ENCODE measurements around the gene RAB44.

DNA sequence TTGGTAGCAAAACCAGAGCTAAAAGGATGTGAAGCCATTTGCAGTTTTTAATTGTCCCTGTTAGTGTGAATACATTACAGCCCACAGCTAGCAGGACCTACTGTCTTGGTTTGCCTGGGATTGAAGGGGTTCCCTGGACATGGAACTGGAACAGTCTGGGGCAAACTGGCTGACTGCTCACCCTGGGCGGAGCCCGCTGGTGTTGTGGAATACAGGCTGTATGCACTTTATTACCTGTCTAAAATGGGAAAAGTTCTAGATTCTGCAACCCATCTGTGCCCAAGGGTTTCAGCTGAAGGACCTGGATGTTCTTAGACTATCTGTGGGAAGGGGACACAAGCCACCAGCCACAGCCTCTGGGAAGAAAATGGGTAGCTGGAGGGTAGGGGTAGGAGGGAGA lies 31.3 kb upstream of the RAB44 start:
- TF ChIP-seq, protein P1, sequence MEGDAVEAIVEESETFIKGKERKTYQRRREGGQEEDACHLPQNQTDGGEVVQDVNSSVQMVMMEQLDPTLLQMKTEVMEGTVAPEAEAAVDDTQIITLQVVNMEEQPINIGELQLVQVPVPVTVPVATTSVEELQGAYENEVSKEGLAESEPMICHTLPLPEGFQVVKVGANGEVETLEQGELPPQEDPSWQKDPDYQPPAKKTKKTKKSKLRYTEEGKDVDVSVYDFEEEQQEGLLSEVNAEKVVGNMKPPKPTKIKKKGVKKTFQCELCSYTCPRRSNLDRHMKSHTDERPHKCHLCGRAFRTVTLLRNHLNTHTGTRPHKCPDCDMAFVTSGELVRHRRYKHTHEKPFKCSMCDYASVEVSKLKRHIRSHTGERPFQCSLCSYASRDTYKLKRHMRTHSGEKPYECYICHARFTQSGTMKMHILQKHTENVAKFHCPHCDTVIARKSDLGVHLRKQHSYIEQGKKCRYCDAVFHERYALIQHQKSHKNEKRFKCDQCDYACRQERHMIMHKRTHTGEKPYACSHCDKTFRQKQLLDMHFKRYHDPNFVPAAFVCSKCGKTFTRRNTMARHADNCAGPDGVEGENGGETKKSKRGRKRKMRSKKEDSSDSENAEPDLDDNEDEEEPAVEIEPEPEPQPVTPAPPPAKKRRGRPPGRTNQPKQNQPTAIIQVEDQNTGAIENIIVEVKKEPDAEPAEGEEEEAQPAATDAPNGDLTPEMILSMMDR (IDR thresholded peaks at IDR 0.05) = no peak
- TF ChIP-seq EP300 (IDR thresholded peaks at IDR 0.05) (no peak), POLR2AphosphoS5 (IDR thresholded peaks at IDR 0.05) (no peak)
